H1 (cell line): ENCODE results near the gene RPIA. TPM values are rescaled to one million over a fixed set of nuclear protein-coding genes. Genes with fewer than 3 reads are reported as not detected.

Source experiments
- BCL11A ChIP-seq, 2 experiments: IDR thresholded peaks; one replicate each; pipeline ENCODE4 v1.6.1; 2011; ENCODE audit warnings: low read depth in 2 of 2, low read length in 2 of 2, mild to moderate bottlenecking in 2 of 2
- CBX5 ChIP-seq: fragments of 300-800, 300-1000 bp; sonication (generic); IDR thresholded peaks from 2 replicates; pipeline ENCODE4 v1.7.1; 2016; ENCODE audit warnings: antibody characterized with exemption, low read length, low read depth
- HDAC2 ChIP-seq, 2 experiments: fragments of 300-600 bp in 1 of 2; sonication (generic) in 1 of 2; IDR thresholded peaks; 2 replicates each; pipeline ENCODE4 v1.6.1; 2011 to 2012; ENCODE audit warnings: low read depth in 2 of 2, low read length in 2 of 2, mild to moderate bottlenecking in 2 of 2, moderate library complexity in 2 of 2, borderline replicate concordance in 1 of 2, inconsistent platforms in 1 of 2
- HDAC6 ChIP-seq: IDR thresholded peaks from one replicate; pipeline ENCODE4 v1.7.1; 2012; ENCODE audit warnings: low read depth, mild to moderate bottlenecking, inconsistent platforms, low read length, moderate library complexity
- KDM4A ChIP-seq: IDR thresholded peaks from one replicate; pipeline ENCODE4 v1.7.1; 2012; ENCODE audit warnings: low read depth, mild to moderate bottlenecking, moderate library complexity, low read length, inconsistent platforms; ENCODE audit not compliant: severe bottlenecking
- RNF2 ChIP-seq: fragments of 200-900, 300-1000 bp; sonication (generic); IDR thresholded peaks from 2 replicates; pipeline ENCODE4 v1.7.1; 2016; ENCODE audit warnings: borderline replicate concordance, low read depth, mild to moderate bottlenecking, antibody characterized with exemption, low read length; ENCODE audit not compliant: poor library complexity, severe bottlenecking; ENCODE audit errors: missing control alignments
- RXRA ChIP-seq: IDR thresholded peaks from 2 replicates; pipeline ENCODE4 v1.6.1; 2011; ENCODE audit warnings: low read depth, mild to moderate bottlenecking, low read length, moderate library complexity; ENCODE audit not compliant: insufficient read depth
- TEAD4 ChIP-seq: IDR thresholded peaks from 2 replicates; pipeline ENCODE4 v1.6.1; 2012; ENCODE audit warnings: low read depth, low read length, inconsistent platforms, mixed read lengths
- ZNF274 ChIP-seq: IDR thresholded peaks from 2 replicates; pipeline ENCODE4 v1.7.0; 2012; ENCODE audit warnings: low read length, borderline replicate concordance; ENCODE audit errors: extremely low read depth
- polyA plus RNA-seq, 7 experiments: library from polyadenylated mRNA; depleted of rRNA in 3 of 7; stranded (reverse) in 5 of 7; unstranded in 2 of 7; fragments of >200 nt in 5 of 7; fragments of 200-250 nt in 2 of 7; gene quantifications; 1 replicate in 5 of 7; 2 replicates in 1 of 7; 4 replicates in 1 of 7; pipeline versions ENCODE4 v1.2.1 to v1.2.3, GENCODE V29; 2011 to 2013; ENCODE audit warnings: missing spikeins in 2 of 7, mixed read lengths in 2 of 7
- total RNA-seq: library from RNA; stranded (reverse); fragmentation: NEBNext Ultra II Directional; extraction: Animal tissue kit (Norgen Biotek cat#: 25700); gene quantifications from 2 replicates; pipeline ENCODE4 v1.2.1, GENCODE V29; 2021
- TF ChIP-seq, protein P1 (sequence below): fragments of 300-600 bp; sonication (generic); IDR thresholded peaks from 2 replicates; pipeline ENCODE4 v1.7.1; 2012; ENCODE audit warnings: low read length, moderate library complexity, mild to moderate bottlenecking, inconsistent platforms; ENCODE audit not compliant: insufficient replicate concordance
- TF ChIP-seq, protein P2 (sequence below): IDR thresholded peaks from 2 replicates; pipeline ENCODE4 v1.6.1; 2012; ENCODE audit warnings: inconsistent platforms

Gene RPIA
- total and polyA plus RNA-seq, 2 of the 8 experiments (the other 6 are each of a cell fraction or from before 2014, with no cell fraction given): 13.1 to 24.0 TPM

DNA sequence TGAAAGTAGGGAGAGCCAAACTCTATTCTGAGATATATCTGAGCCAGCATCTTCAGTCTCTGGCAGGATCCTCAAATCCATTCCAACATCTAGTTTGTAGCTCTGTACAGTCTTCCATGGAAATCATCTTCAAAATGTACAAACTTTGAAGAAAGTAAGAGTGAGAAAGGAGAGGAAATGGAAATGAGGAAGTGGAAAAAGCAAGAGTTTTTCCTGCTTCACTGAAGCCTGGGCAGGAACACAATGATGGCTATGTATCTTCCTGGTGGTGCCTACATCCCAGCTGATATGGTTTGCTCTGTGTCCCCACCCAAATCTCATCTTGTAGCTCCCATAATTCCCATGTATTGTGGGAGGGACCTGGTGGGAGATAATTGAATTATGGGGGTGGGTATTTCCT, 4.1 kb upstream of the RPIA start (continued):
- TF ChIP-seq, protein P1, sequence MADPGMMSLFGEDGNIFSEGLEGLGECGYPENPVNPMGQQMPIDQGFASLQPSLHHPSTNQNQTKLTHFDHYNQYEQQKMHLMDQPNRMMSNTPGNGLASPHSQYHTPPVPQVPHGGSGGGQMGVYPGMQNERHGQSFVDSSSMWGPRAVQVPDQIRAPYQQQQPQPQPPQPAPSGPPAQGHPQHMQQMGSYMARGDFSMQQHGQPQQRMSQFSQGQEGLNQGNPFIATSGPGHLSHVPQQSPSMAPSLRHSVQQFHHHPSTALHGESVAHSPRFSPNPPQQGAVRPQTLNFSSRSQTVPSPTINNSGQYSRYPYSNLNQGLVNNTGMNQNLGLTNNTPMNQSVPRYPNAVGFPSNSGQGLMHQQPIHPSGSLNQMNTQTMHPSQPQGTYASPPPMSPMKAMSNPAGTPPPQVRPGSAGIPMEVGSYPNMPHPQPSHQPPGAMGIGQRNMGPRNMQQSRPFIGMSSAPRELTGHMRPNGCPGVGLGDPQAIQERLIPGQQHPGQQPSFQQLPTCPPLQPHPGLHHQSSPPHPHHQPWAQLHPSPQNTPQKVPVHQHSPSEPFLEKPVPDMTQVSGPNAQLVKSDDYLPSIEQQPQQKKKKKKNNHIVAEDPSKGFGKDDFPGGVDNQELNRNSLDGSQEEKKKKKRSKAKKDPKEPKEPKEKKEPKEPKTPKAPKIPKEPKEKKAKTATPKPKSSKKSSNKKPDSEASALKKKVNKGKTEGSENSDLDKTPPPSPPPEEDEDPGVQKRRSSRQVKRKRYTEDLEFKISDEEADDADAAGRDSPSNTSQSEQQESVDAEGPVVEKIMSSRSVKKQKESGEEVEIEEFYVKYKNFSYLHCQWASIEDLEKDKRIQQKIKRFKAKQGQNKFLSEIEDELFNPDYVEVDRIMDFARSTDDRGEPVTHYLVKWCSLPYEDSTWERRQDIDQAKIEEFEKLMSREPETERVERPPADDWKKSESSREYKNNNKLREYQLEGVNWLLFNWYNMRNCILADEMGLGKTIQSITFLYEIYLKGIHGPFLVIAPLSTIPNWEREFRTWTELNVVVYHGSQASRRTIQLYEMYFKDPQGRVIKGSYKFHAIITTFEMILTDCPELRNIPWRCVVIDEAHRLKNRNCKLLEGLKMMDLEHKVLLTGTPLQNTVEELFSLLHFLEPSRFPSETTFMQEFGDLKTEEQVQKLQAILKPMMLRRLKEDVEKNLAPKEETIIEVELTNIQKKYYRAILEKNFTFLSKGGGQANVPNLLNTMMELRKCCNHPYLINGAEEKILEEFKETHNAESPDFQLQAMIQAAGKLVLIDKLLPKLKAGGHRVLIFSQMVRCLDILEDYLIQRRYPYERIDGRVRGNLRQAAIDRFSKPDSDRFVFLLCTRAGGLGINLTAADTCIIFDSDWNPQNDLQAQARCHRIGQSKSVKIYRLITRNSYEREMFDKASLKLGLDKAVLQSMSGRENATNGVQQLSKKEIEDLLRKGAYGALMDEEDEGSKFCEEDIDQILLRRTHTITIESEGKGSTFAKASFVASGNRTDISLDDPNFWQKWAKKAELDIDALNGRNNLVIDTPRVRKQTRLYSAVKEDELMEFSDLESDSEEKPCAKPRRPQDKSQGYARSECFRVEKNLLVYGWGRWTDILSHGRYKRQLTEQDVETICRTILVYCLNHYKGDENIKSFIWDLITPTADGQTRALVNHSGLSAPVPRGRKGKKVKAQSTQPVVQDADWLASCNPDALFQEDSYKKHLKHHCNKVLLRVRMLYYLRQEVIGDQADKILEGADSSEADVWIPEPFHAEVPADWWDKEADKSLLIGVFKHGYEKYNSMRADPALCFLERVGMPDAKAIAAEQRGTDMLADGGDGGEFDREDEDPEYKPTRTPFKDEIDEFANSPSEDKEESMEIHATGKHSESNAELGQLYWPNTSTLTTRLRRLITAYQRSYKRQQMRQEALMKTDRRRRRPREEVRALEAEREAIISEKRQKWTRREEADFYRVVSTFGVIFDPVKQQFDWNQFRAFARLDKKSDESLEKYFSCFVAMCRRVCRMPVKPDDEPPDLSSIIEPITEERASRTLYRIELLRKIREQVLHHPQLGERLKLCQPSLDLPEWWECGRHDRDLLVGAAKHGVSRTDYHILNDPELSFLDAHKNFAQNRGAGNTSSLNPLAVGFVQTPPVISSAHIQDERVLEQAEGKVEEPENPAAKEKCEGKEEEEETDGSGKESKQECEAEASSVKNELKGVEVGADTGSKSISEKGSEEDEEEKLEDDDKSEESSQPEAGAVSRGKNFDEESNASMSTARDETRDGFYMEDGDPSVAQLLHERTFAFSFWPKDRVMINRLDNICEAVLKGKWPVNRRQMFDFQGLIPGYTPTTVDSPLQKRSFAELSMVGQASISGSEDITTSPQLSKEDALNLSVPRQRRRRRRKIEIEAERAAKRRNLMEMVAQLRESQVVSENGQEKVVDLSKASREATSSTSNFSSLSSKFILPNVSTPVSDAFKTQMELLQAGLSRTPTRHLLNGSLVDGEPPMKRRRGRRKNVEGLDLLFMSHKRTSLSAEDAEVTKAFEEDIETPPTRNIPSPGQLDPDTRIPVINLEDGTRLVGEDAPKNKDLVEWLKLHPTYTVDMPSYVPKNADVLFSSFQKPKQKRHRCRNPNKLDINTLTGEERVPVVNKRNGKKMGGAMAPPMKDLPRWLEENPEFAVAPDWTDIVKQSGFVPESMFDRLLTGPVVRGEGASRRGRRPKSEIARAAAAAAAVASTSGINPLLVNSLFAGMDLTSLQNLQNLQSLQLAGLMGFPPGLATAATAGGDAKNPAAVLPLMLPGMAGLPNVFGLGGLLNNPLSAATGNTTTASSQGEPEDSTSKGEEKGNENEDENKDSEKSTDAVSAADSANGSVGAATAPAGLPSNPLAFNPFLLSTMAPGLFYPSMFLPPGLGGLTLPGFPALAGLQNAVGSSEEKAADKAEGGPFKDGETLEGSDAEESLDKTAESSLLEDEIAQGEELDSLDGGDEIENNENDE: no peak
- no peak for TF ChIP-seq RXRA
- TF ChIP-seq BCL11A (IDR thresholded peaks at IDR 0.05; ENCODE audit: low read depth in 2 of 2, low read length in 2 of 2): no peak
- TF ChIP-seq TEAD4: no peak
- TF ChIP-seq ZNF274: no peak
- TF ChIP-seq, protein P2, sequence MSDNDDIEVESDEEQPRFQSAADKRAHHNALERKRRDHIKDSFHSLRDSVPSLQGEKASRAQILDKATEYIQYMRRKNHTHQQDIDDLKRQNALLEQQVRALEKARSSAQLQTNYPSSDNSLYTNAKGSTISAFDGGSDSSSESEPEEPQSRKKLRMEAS: no peak
- TF ChIP-seq HDAC6: no peak
- no peak for TF ChIP-seq KDM4A
- no peak for TF ChIP-seq RNF2
- no peak for TF ChIP-seq CBX5
- no peak for TF ChIP-seq HDAC2 (IDR thresholded peaks at IDR 0.05; ENCODE audit: borderline replicate concordance in 1 of 2, low read depth in 2 of 2, low read length in 2 of 2)
